Endothelial cell of umbilical vein (primary cell): ENCODE data around the gene SNX25. TPM values are rescaled to one million over a fixed set of nuclear protein-coding genes. Genes with fewer than 3 reads are reported as not detected.

Experiments used
- BruUV-seq: library from RNA; stranded (reverse); fragments of 400-500 nt; replicated peaks from 2 replicates; lab custom pipeline; 2021; lab: Mats Ljungman, UMichigan
- CTCF ChIA-PET: fragments of 300-600, 350-600 bp; sonication (Branson Sonifier 250); formaldehyde crosslinking; loops from one replicate; lab custom pipeline; 2021; ENCODE audit warnings: antibody characterized with exemption, inconsistent platforms; lab: Charles Lee
- POLR2A ChIA-PET: fragments of 300-600, 350-600 bp; sonication (Branson Sonifier 250); formaldehyde crosslinking; loops from one replicate; lab custom pipeline; 2021; ENCODE audit warnings: antibody characterized with exemption, inconsistent platforms; lab: Charles Lee
- DNase-seq: peaks from one replicate; pipeline ENCODE4 v3.0.0-alpha.2; 2011; ENCODE audit warnings: low read depth, low spot score
- FAIRE-seq: peaks from 2 replicates; lab custom pipeline; 2011; peaks lifted over from hg19 to GRCh38; lab: Jason Lieb, UNC
- H2AFZ ChIP-seq: 2 replicates; pipeline ENCODE4 v1.6.0; 2012; ENCODE audit warnings: low read depth, low read length, control low read depth, inconsistent platforms
- H3K27ac ChIP-seq: 2 replicates; pipeline ENCODE4 v1.5.1; 2011; ENCODE audit warnings: low read depth, mild to moderate bottlenecking, control low read depth, low read length, moderate library complexity; ENCODE audit not compliant: insufficient read depth
- H3K27me3 ChIP-seq, 2 experiments: 2 replicates each; pipeline versions ENCODE4 v1.6.0 to v1.6.1; 2011; ENCODE audit warnings: low read length in 2 of 2, mixed read lengths in 1 of 2; ENCODE audit not compliant: control insufficient read depth in 2 of 2, insufficient read depth in 2 of 2
- H3K36me3 ChIP-seq, 2 experiments: 2 replicates in 1 of 2; 3 replicates in 1 of 2; pipeline ENCODE4 v1.5.1; 2011; ENCODE audit warnings: low read length in 2 of 2, mild to moderate bottlenecking in 1 of 2, moderate library complexity in 1 of 2; ENCODE audit not compliant: control insufficient read depth in 2 of 2, insufficient read depth in 2 of 2; ENCODE audit errors: extremely low read depth in 1 of 2
- H3K4me1 ChIP-seq: 3 replicates; pipeline ENCODE4 v1.5.1; 2011; ENCODE audit warnings: mild to moderate bottlenecking, low read length; ENCODE audit not compliant: control insufficient read depth, insufficient read depth; ENCODE audit errors: extremely low read depth
- H3K4me2 ChIP-seq: 2 replicates; pipeline ENCODE4 v1.6.1; 2011; ENCODE audit warnings: low read length, control low read depth, mixed read lengths; ENCODE audit not compliant: insufficient read depth
- H3K4me3 ChIP-seq, 3 experiments: fragments of 200-600 bp in 1 of 3; sonication (generic), shearing (Covaris generic) in 1 of 3; replicated peaks in 1 of 3; 2 replicates each; pipeline ENCODE4 v1.5.1; 2011 to 2016; ENCODE audit warnings: control low read depth in 3 of 3, low read length in 3 of 3, mild to moderate bottlenecking in 2 of 3, inconsistent platforms in 1 of 3, low read depth in 1 of 3, moderate library complexity in 1 of 3; ENCODE audit not compliant: insufficient read depth in 1 of 3
- H3K79me2 ChIP-seq: 2 replicates; pipeline ENCODE4 v1.6.0; 2012; ENCODE audit warnings: low read length, inconsistent platforms; ENCODE audit not compliant: control insufficient read depth, insufficient read depth
- H3K9ac ChIP-seq: replicated peaks from 2 replicates; pipeline ENCODE3; 2011; ENCODE audit warnings: low read length, control low read depth; ENCODE audit not compliant: insufficient read depth; ENCODE audit errors: extremely low read depth
- H3K9me1 ChIP-seq: replicated peaks from 3 replicates; pipeline ENCODE4 v1.6.0; 2011; ENCODE audit warnings: mild to moderate bottlenecking, low read length; ENCODE audit not compliant: control insufficient read depth, insufficient read depth; ENCODE audit errors: extremely low read depth
- H3K9me3 ChIP-seq: replicated peaks from 2 replicates; pipeline ENCODE4 v1.5.1; 2012; ENCODE audit warnings: low read length, inconsistent platforms; ENCODE audit not compliant: control insufficient read depth, insufficient read depth
- H4K20me1 ChIP-seq: replicated peaks from 2 replicates; pipeline ENCODE3; 2011; ENCODE audit warnings: mild to moderate bottlenecking, low read length; ENCODE audit not compliant: control insufficient read depth, insufficient read depth; ENCODE audit errors: extremely low read depth
- EZH2 ChIP-seq: IDR thresholded peaks from 2 replicates; pipeline ENCODE4 v1.6.1; 2012; ENCODE audit warnings: borderline replicate concordance, low read depth, mild to moderate bottlenecking, moderate library complexity, low read length, inconsistent platforms; ENCODE audit not compliant: severe bottlenecking
- FOS ChIP-seq: IDR thresholded peaks from 2 replicates; pipeline ENCODE4 v1.6.1; 2011; ENCODE audit warnings: mild to moderate bottlenecking, low read length, moderate library complexity, borderline replicate concordance; ENCODE audit not compliant: insufficient read depth
- GATA2 ChIP-seq: IDR thresholded peaks from 2 replicates; pipeline ENCODE4 v1.7.0; 2011; ENCODE audit warnings: low read depth, mild to moderate bottlenecking, moderate library complexity, mixed read lengths, low read length; ENCODE audit not compliant: insufficient read length, insufficient read depth
- JUN ChIP-seq: IDR thresholded peaks from 2 replicates; pipeline ENCODE4 v1.6.1; 2011; ENCODE audit warnings: borderline replicate concordance, low read depth; ENCODE audit not compliant: insufficient read length, insufficient read depth
- MYC ChIP-seq: IDR thresholded peaks from one replicate; pipeline ENCODE4 v1.6.1; 2011; ENCODE audit warnings: mild to moderate bottlenecking, low read depth, low read length
- POLR2A ChIP-seq: IDR thresholded peaks from 2 replicates; pipeline ENCODE4 v1.6.1; 2012; ENCODE audit warnings: low read depth, mild to moderate bottlenecking, control low read depth, low read length
- POLR2AphosphoS5 ChIP-seq: IDR thresholded peaks from 2 replicates; pipeline ENCODE4 v1.6.1; 2012; ENCODE audit warnings: low read depth, mild to moderate bottlenecking, control low read depth, low read length, moderate library complexity; ENCODE audit not compliant: insufficient read depth
- dilution Hi-C: fragments of 300-500 bp; cut with MboI; formaldehyde crosslinking; loops from one replicate; pipeline ENCODE4 v1.15.0; 2019; ENCODE audit warnings: low sequenced_read_pairs; ENCODE audit not compliant: extremely low pct_ligation_motif_present
- intact Hi-C: fragments of 100-400 bp; cut with micrococcal nuclease; formaldehyde crosslinking; loops from one replicate; pipeline ENCODE4 v1.10.0; 2022
- polyA plus RNA-seq, 4 experiments: library from polyadenylated mRNA; depleted of rRNA in 3 of 4; stranded (reverse) in 3 of 4; unstranded in 1 of 4; fragments of >200 nt; gene quantifications; 2 replicates each; pipeline versions ENCODE4 v1.2.1 to v1.2.3, GENCODE V29; 2011 to 2012; ENCODE audit warnings: missing spikeins in 1 of 4
- total RNA-seq: library from RNA; stranded (reverse); gene quantifications from 2 replicates; pipeline ENCODE4 v1.2.3, GENCODE V29; 2021
- TF ChIP-seq, protein P1 (sequence below), 2 donors: IDR thresholded peaks; 1 replicate in 1 of 2; 2 replicates in 1 of 2; pipeline ENCODE4 v1.5.1; 2011; ENCODE audit warnings: low read length in 2 of 2, mild to moderate bottlenecking in 2 of 2, moderate library complexity in 2 of 2, control low read depth in 1 of 2, inconsistent platforms in 1 of 2, low read depth in 1 of 2; ENCODE audit not compliant: insufficient read depth in 1 of 2; ENCODE audit errors: extremely low read depth in 1 of 2
- TF ChIP-seq, protein P2 (sequence below): IDR thresholded peaks from 2 replicates; pipeline ENCODE4 v1.6.1; 2011; ENCODE audit not compliant: insufficient read depth, insufficient read length

Gene SNX25
- total and polyA plus RNA-seq, 2 donors (not counting 3 experiments of a cell fraction or from before 2014, with no cell fraction given), result 6.6 to 16.1 TPM

- Histone ChIP-seq H3K9ac (no peak overlapping the region), H3K36me3 (no peaks in the 10 kb centered on the region), H3K79me2 (no peaks in the 10 kb centered on the region), H3K27ac (no peak overlapping the region), H3K4me3 (no peak overlapping the region), H4K20me1 (no peaks in the 10 kb centered on the region), H3K9me3 (no peaks in the 10 kb centered on the region), H3K9me1 (no peaks in the 10 kb centered on the region), H3K4me1 (no peaks in the 10 kb centered on the region), H3K27me3 (no peaks in the 10 kb centered on the region), H2AFZ (no peak overlapping the region), H3K4me2 (no peak overlapping the region)
- FAIRE-seq (no peak), DNase-seq (no peak)
- POLR2A ChIA-PET, result no interaction called here
- TF ChIP-seq FOS (no peak), POLR2AphosphoS5 (no peak), EZH2 (no peak), JUN (no peak), POLR2A (no peak), GATA2 (no peak), MYC (no peak)
- TF ChIP-seq, protein P1, sequence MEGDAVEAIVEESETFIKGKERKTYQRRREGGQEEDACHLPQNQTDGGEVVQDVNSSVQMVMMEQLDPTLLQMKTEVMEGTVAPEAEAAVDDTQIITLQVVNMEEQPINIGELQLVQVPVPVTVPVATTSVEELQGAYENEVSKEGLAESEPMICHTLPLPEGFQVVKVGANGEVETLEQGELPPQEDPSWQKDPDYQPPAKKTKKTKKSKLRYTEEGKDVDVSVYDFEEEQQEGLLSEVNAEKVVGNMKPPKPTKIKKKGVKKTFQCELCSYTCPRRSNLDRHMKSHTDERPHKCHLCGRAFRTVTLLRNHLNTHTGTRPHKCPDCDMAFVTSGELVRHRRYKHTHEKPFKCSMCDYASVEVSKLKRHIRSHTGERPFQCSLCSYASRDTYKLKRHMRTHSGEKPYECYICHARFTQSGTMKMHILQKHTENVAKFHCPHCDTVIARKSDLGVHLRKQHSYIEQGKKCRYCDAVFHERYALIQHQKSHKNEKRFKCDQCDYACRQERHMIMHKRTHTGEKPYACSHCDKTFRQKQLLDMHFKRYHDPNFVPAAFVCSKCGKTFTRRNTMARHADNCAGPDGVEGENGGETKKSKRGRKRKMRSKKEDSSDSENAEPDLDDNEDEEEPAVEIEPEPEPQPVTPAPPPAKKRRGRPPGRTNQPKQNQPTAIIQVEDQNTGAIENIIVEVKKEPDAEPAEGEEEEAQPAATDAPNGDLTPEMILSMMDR (IDR thresholded peaks at IDR 0.05; ENCODE audit: extremely low read depth in 1 of 2, insufficient read depth in 1 of 2, low read depth in 1 of 2, low read length in 2 of 2), result no peak
- TF ChIP-seq, protein P2, sequence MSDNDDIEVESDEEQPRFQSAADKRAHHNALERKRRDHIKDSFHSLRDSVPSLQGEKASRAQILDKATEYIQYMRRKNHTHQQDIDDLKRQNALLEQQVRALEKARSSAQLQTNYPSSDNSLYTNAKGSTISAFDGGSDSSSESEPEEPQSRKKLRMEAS, result no peak
- intact Hi-C loops, result loop anchor here (2.0 to 5.0 kb wide), 2 partner anchors 14 to 35 kb away; no protein-coding TSS in a partner anchor
- no TSS peak for BruUV-seq
- dilution Hi-C loops, result no loop called here
- CTCF ChIA-PET, result interaction anchor here (0.7 to 1.4 kb wide), 5 partner anchors 10 to 201 kb away, joined by 3 to 5 read pairs (median 3); no protein-coding TSS in a partner anchor
Measured at GRCh38 chr4:185247151-185247550, 37.8 kb downstream of the SNX25 start.
